Measurements from ENCODE around the gene PNPLA6. TPM values are rescaled to one million over a fixed set of nuclear protein-coding genes. Genes with fewer than 3 reads are reported as not detected.

PNPLA6 gene
- total and polyA plus RNA-seq, 2 of the 4 experiments (the other 2 are of a cell fraction), result 17.9 to 52.7 TPM

DNA sequence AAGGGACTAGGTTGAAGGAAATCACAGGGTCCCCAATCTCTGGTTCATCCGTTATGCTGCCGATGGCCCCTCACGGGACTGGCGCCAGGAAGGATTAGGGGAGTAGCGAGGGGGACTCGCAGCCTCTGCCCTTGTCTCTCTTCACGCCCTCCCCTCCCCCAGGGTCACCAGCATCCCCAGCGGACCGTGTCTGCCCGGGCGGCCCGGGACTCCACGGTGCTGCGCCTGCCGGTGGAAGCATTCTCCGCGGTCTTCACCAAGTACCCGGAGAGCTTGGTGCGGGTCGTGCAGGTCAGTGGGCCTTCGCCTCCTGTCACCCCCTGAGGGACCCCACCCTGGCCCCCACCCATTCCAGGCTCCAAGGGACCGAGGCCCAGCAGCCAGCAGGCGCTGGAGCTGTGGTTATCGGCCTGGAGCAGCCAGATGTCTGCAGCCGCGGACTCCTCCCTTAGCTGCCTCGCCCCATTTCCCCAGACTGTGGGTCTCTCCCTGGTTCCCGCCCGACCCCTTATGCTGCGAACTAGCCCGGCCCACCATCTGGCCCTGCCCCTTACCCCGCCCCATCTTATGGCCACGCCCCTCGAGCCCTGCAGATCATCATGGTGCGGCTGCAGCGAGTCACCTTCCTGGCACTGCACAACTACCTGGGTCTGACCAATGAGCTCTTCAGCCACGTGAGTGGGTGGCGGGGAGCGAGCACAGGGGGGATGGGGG, 5.4 kb downstream of the PNPLA6 start:
- H3K36me3 ChIP-seq (ENCODE audit: control insufficient read depth, insufficient read depth, low read length), result peaks cover 38% of the 10 kb centered on the region
- no peaks in the 10 kb centered on the region for H3K27me3 ChIP-seq (ENCODE audit: control insufficient read depth, insufficient read depth, low read length)
- dilution Hi-C loops (cut with HindIII; ENCODE audit: low sequenced_read_pairs, unreplicated experiment), result no loop called here
- H2BK15ac ChIP-seq (ENCODE audit: low read depth, low read length), result no peak overlapping the region
- no peak overlapping the region for H3K23ac ChIP-seq (ENCODE audit: low read depth, low read length)
- no peak overlapping the region for H3K27ac ChIP-seq (ENCODE audit: insufficient read depth, low read length)
- H3K79me1 ChIP-seq (ENCODE audit: low read depth in 1 of 2, low read length in 2 of 2), result peaks cover 7 to 9% of the 10 kb centered on the region in 2 experiments; a peak in 2 of 4 replicates
- no peak overlapping the region for H3K14ac ChIP-seq (replicated peaks; ENCODE audit: low read depth, low read length)
- H2AFZ ChIP-seq (replicated peaks; ENCODE audit: low read length, poor library complexity), result no peak overlapping the region
- no peak overlapping the region for H2BK120ac ChIP-seq (ENCODE audit: low read depth, low read length)
- no peaks in the 10 kb centered on the region for H4K20me1 ChIP-seq (ENCODE audit: insufficient read depth, low read length)
- BruUV-seq (replicated peaks), result no TSS peak
- DNase-seq, result peak; percentile 65
- H4K8ac ChIP-seq (ENCODE audit: low read depth in 2 of 2, low read length in 2 of 2), result no peak overlapping the region
- H2BK5ac ChIP-seq (ENCODE audit: low read depth, low read length, poor library complexity, severe bottlenecking), result no peak overlapping the region
- in situ Hi-C loops (cut with MboI; ENCODE audit: low sequenced_read_pairs), result no loop called here
- H4K91ac ChIP-seq (ENCODE audit: insufficient read depth, low read depth, low read length), result no peak overlapping the region
- POLR2A ChIA-PET (ENCODE audit: unreplicated experiment), result no interaction called here
- H2AK9ac ChIP-seq (replicated peaks; ENCODE audit: low read depth, low read length, poor library complexity), result no peak overlapping the region
- peak; percentile 84 for ATAC-seq (ENCODE audit: low read depth)
- H3K18ac ChIP-seq (ENCODE audit: low read depth, low read length), result no peak overlapping the region
- H3K56ac ChIP-seq (ENCODE audit: extremely low read depth, insufficient read depth, low read length), result no peak overlapping the region
- no peak overlapping the region for H4K5ac ChIP-seq (ENCODE audit: low read depth, low read length)
- CTCF ChIA-PET, result no interaction called here
- WGBS, 2 experiments (ENCODE audit: extremely low coverage in 2 of 2, insufficient read length in 1 of 2), result 94% methylated on average over 16 of the region's 39 CpGs; no CpG with 5 or more reads in 1 of the 2 experiments
- no peak overlapping the region for H2AK5ac ChIP-seq (ENCODE audit: low read depth, low read length)
- no peak overlapping the region for H3K4me3 ChIP-seq (ENCODE audit: insufficient read depth, low read depth, low read length)
- H3K9me1 ChIP-seq (ENCODE audit: insufficient read depth, low read length), result peaks cover 3% of the 10 kb centered on the region; the same call in 1 of the 2 replicates
- intact Hi-C loops (cut with micrococcal nuclease), result no loop called here
- no peaks in the 10 kb centered on the region for H3K9me3 ChIP-seq (ENCODE audit: control insufficient read depth, insufficient read depth, low read length)
- no peak overlapping the region for H3K4me2 ChIP-seq (ENCODE audit: low read depth, low read length)
- peaks cover 3% of the 10 kb centered on the region; the same call in 1 of the 2 replicates for H3K4me1 ChIP-seq (ENCODE audit: control insufficient read depth, insufficient read depth, low read length)
- H3K4ac ChIP-seq (ENCODE audit: low read depth, low read length), result no peak overlapping the region
- no peak for TF ChIP-seq MXI1 (IDR thresholded peaks at IDR 0.05; ENCODE audit: borderline replicate concordance, low read depth, low read length)
- TF ChIP-seq BHLHE40 (IDR thresholded peaks at IDR 0.05; ENCODE audit: low read depth, low read length), result 0 out of 2 replicates have a peak, but pooled peaks have one; percentile 8
- TF ChIP-seq, protein P1, sequence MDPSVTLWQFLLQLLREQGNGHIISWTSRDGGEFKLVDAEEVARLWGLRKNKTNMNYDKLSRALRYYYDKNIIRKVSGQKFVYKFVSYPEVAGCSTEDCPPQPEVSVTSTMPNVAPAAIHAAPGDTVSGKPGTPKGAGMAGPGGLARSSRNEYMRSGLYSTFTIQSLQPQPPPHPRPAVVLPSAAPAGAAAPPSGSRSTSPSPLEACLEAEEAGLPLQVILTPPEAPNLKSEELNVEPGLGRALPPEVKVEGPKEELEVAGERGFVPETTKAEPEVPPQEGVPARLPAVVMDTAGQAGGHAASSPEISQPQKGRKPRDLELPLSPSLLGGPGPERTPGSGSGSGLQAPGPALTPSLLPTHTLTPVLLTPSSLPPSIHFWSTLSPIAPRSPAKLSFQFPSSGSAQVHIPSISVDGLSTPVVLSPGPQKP (IDR thresholded peaks at IDR 0.05; ENCODE audit: borderline replicate concordance, low read depth, low read length), result no peak
- no peak overlapping the region for H3K9ac ChIP-seq (ENCODE audit: low read depth, low read length)
- no peak overlapping the region for H2BK20ac ChIP-seq (ENCODE audit: low read depth, low read length)
